HCT116 (cell line): Measurements from ENCODE around the gene CPNE4. TPM values are rescaled to one million over a fixed set of nuclear protein-coding genes. Genes with fewer than 3 reads are reported as not detected.

Source experiments
- ATAC-seq: fragments of 200-7000 bp; cut with Tn5 transposase; 2 replicates; pipeline ENCODE4 v1.9.1; 2020; ENCODE audit warnings: mild to moderate bottlenecking, moderate library complexity
- BruUV-seq: library from RNA; stranded (reverse); fragments of 400-500 nt; replicated peaks from 2 replicates; lab custom pipeline; 2021; lab: Mats Ljungman, UMichigan
- CTCF ChIA-PET: fragments of 300-600 bp; sonication (Branson Sonifier 250); formaldehyde crosslinking; loops from one replicate; lab custom pipeline; 2021; ENCODE audit warnings: antibody characterized with exemption; lab: Charles Lee
- POLR2A ChIA-PET: fragments of 300-600, 350-600 bp; sonication (Branson Sonifier 250); formaldehyde crosslinking; loops from one replicate; lab custom pipeline; 2021; ENCODE audit warnings: antibody characterized with exemption; lab: Charles Lee
- RAD21 ChIA-PET, 2 experiments: fragments of 300-600 bp; sonication (Branson Sonifier 250); formaldehyde crosslinking; loops; one replicate each; lab custom pipeline; 2023; ENCODE audit warnings: low total read pairs in 2 of 2; ENCODE audit not compliant: uncharacterized antibody in 2 of 2, unreplicated experiment in 2 of 2, low non-redundant PET in 1 of 2; lab: Charles Lee
- DNase-seq: peaks from one replicate; pipeline ENCODE4 v3.0.0-alpha.2; 2010; ENCODE audit warnings: low read depth, low spot score
- H2AFZ ChIP-seq: fragments of 200-600 bp; shearing (Covaris generic), sonication (generic); 2 replicates; pipeline ENCODE4 v1.6.1; 2017; ENCODE audit warnings: low read depth, mixed run types, mixed read lengths, antibody characterized with exemption, low read length; ENCODE audit not compliant: poor library complexity, severe bottlenecking
- H3K27ac ChIP-seq: 2 replicates; pipeline ENCODE4 v1.5.1; 2012; ENCODE audit warnings: low read depth, low read length
- H3K27me3 ChIP-seq: fragments of 200-600 bp; sonication (generic); 2 replicates; pipeline ENCODE4 v1.6.1; 2016; ENCODE audit warnings: mixed run types, low read length, mixed read lengths; ENCODE audit not compliant: insufficient read depth
- H3K36me3 ChIP-seq, 2 experiments: fragments of 200-500 bp in 1 of 2; fragments of 200-600 bp in 1 of 2; sonication (Bioruptor generic) in 1 of 2; sonication (generic) in 1 of 2; 2 replicates each; pipeline versions ENCODE4 v1.5.1 to v1.6.1; 2014 to 2016; ENCODE audit warnings: low read length in 2 of 2, inconsistent platforms in 1 of 2, mixed read lengths in 1 of 2, mixed run types in 1 of 2; ENCODE audit not compliant: insufficient read depth in 2 of 2, control insufficient read depth in 1 of 2
- H3K4me1 ChIP-seq, 2 experiments: fragments of 200-600 bp in 1 of 2; sonication (generic) in 1 of 2; 2 replicates each; pipeline versions ENCODE4 v1.5.1 to v1.6.1; 2012 to 2017; ENCODE audit warnings: low read length in 2 of 2, inconsistent platforms in 1 of 2, mild to moderate bottlenecking in 1 of 2, mixed read lengths in 1 of 2, mixed run types in 1 of 2, moderate library complexity in 1 of 2; ENCODE audit not compliant: insufficient read depth in 2 of 2, control insufficient read depth in 1 of 2
- H3K4me2 ChIP-seq: fragments of 200-600 bp; sonication (generic); 2 replicates; pipeline ENCODE4 v1.6.1; 2017; ENCODE audit warnings: mixed run types, low read length, mixed read lengths
- H3K4me3 ChIP-seq, 2 experiments: fragments of 200-600 bp in 1 of 2; sonication (generic) in 1 of 2; replicated peaks in 1 of 2; 2 replicates each; pipeline ENCODE4 v1.5.1; 2011 to 2016; ENCODE audit warnings: low read length in 2 of 2, control low read depth in 1 of 2, low read depth in 1 of 2, mild to moderate bottlenecking in 1 of 2, mixed read lengths in 1 of 2, mixed run types in 1 of 2
- H3K79me2 ChIP-seq: fragments of 200-600 bp; sonication (generic); 2 replicates; pipeline ENCODE4 v1.6.1; 2017; ENCODE audit warnings: mild to moderate bottlenecking, mixed run types, low read length, moderate library complexity, mixed read lengths; ENCODE audit not compliant: insufficient read depth
- H3K9ac ChIP-seq: fragments of 200-600 bp; sonication (generic); 2 replicates; pipeline ENCODE4 v1.6.1; 2016; ENCODE audit warnings: low read length, mixed read lengths
- H3K9me2 ChIP-seq: fragments of 200-600 bp; sonication (generic), shearing (Covaris generic); 2 replicates; pipeline ENCODE4 v1.6.1; 2017; ENCODE audit warnings: mixed run types, mild to moderate bottlenecking, moderate library complexity; ENCODE audit not compliant: insufficient read depth
- H3K9me3 ChIP-seq, 2 experiments: fragments of 200-500 bp in 1 of 2; fragments of 200-600 bp in 1 of 2; sonication (Bioruptor generic) in 1 of 2; sonication (generic) in 1 of 2; 2 replicates each; pipeline ENCODE4 v1.6.1; 2014 to 2017; ENCODE audit warnings: low read length in 2 of 2, mixed read lengths in 2 of 2, inconsistent platforms in 1 of 2, low read depth in 1 of 2, mild to moderate bottlenecking in 1 of 2, mixed run types in 1 of 2, moderate library complexity in 1 of 2; ENCODE audit not compliant: control insufficient read depth in 1 of 2, insufficient read depth in 1 of 2
- H4K20me1 ChIP-seq: fragments of 200-600 bp; sonication (generic), shearing (Covaris generic); 2 replicates; pipeline ENCODE4 v1.6.1; 2017; ENCODE audit warnings: mixed run types, mild to moderate bottlenecking, moderate library complexity; ENCODE audit not compliant: insufficient read depth
- CBX3 ChIP-seq: IDR thresholded peaks from 2 replicates; pipeline ENCODE4 v1.6.1; 2012; ENCODE audit warnings: low read depth
- CEBPB ChIP-seq: IDR thresholded peaks from 2 replicates; pipeline ENCODE4 v1.6.1; 2012; ENCODE audit warnings: low read depth
- ELF1 ChIP-seq: IDR thresholded peaks from 2 replicates; pipeline ENCODE4 v1.6.1; 2012; ENCODE audit warnings: low read depth, borderline replicate concordance
- EZH2 ChIP-seq: fragments of 200-600 bp; sonication (generic); IDR thresholded peaks from 2 replicates; pipeline ENCODE4 v1.6.1; 2017; ENCODE audit warnings: antibody characterized with exemption, mixed run types
- EZH2phosphoT487 ChIP-seq: fragments of 200-600 bp; IDR thresholded peaks from 2 replicates; pipeline ENCODE4 v1.6.1; 2018; ENCODE audit warnings: antibody characterized with exemption, borderline replicate concordance
- FOSL1 ChIP-seq: IDR thresholded peaks from 2 replicates; pipeline ENCODE4 v1.6.1; 2012; ENCODE audit warnings: low read depth
- MAX ChIP-seq: IDR thresholded peaks from 2 replicates; pipeline ENCODE4 v1.6.1; 2012
- POLR2A ChIP-seq: IDR thresholded peaks from 2 replicates; pipeline ENCODE4 v1.7.0; 2011; ENCODE audit warnings: borderline replicate concordance; ENCODE audit not compliant: insufficient read depth, insufficient read length; ENCODE audit errors: extremely low read depth
- POLR2AphosphoS5 ChIP-seq: IDR thresholded peaks from 2 replicates; pipeline ENCODE4 v1.6.1; 2011; ENCODE audit warnings: mild to moderate bottlenecking, low read depth, low read length, moderate library complexity
- RAD21 ChIP-seq: IDR thresholded peaks from 2 replicates; pipeline ENCODE4 v1.6.1; 2012; ENCODE audit warnings: low read depth, mild to moderate bottlenecking
- SP1 ChIP-seq: IDR thresholded peaks from 2 replicates; pipeline ENCODE4 v1.6.1; 2012; ENCODE audit warnings: low read depth
- SRF ChIP-seq: IDR thresholded peaks from 2 replicates; pipeline ENCODE4 v1.6.1; 2012; ENCODE audit warnings: low read depth
- YY1 ChIP-seq: IDR thresholded peaks from 2 replicates; pipeline ENCODE4 v1.6.1; 2011; ENCODE audit warnings: low read length, low read depth, moderate library complexity, mild to moderate bottlenecking; ENCODE audit not compliant: insufficient replicate concordance; ENCODE audit errors: extremely low read depth
- ZFX ChIP-seq: fragments of 450-650 bp; IDR thresholded peaks from 2 replicates; pipeline ENCODE4 v1.6.1; 2017
- intact Hi-C: fragments of 100-400 bp; cut with micrococcal nuclease; formaldehyde crosslinking; loops from 2 replicates; pipeline ENCODE4 v1.10.0; 2022
- total RNA-seq: library from RNA; stranded (reverse); gene quantifications from one replicate; pipeline ENCODE4 v1.2.1, GENCODE V29; 2021; ENCODE audit not compliant: unreplicated experiment

Gene CPNE4
- total RNA-seq, 1 experiment from 2014 or later, result not detected

GRCh38 chr3:131503320-131503635 lies 531.5 kb downstream of the CPNE4 start:
- Histone ChIP-seq H3K4me2 (peak overlapping the region; percentile 95), H3K27me3 (0 out of 2 replicates have a peak, but pooled peaks cover 3% of the 10 kb centered on the region), H3K27ac (no peak overlapping the region), H3K9me2 (no peaks in the 10 kb centered on the region), H4K20me1 (no peaks in the 10 kb centered on the region), H3K4me3 (peak overlapping the region; percentile 91 to 97), H3K4me1 (peaks cover 8 to 18% of the 10 kb centered on the region in 2 experiments; a peak in 3 of 4 replicates), H3K9ac (peak overlapping the region; percentile 100), H2AFZ (peak overlapping the region; percentile 91), H3K9me3 (no peaks in the 10 kb centered on the region), H3K36me3 (peaks cover 18 to 22% of the 10 kb centered on the region in 2 experiments), H3K79me2 (peaks cover 50% of the 10 kb centered on the region)
- POLR2A ChIA-PET, result no interaction called here
- no peak for DNase-seq
- RAD21 ChIA-PET, result no interaction called here
- ATAC-seq, result 0 out of 2 replicates have a peak, but pooled peaks have one; percentile 16
- CTCF ChIA-PET, result no interaction called here
- TSS peak; percentile 93 for BruUV-seq
- intact Hi-C loops, result loop anchor here (5.0 kb wide), 1 partner anchor 476 kb away; the partner anchor contains the start of genes ASTE1 and NEK11
- TF ChIP-seq FOSL1, result no peak
- TF ChIP-seq YY1, result no peak
- TF ChIP-seq SP1, result no peak
- no peak for TF ChIP-seq ZFX
- TF ChIP-seq CEBPB, result no peak
- TF ChIP-seq POLR2AphosphoS5, result no peak
- TF ChIP-seq POLR2A, result no peak
- TF ChIP-seq SRF, result no peak
- no peak for TF ChIP-seq RAD21
- no peak for TF ChIP-seq MAX
- no peak for TF ChIP-seq CBX3
- TF ChIP-seq EZH2, result no peak
- no peak for TF ChIP-seq EZH2phosphoT487
- no peak for TF ChIP-seq ELF1
